NK-92 (cell line): Measurements from ENCODE around the gene CRYZ.

Experiments used
- DNase-seq: peaks from one replicate; lab custom pipeline; 2025; ENCODE audit not compliant: unreplicated experiment; lab: John Stamatoyannopoulos, UW

CRYZ gene

DNA sequence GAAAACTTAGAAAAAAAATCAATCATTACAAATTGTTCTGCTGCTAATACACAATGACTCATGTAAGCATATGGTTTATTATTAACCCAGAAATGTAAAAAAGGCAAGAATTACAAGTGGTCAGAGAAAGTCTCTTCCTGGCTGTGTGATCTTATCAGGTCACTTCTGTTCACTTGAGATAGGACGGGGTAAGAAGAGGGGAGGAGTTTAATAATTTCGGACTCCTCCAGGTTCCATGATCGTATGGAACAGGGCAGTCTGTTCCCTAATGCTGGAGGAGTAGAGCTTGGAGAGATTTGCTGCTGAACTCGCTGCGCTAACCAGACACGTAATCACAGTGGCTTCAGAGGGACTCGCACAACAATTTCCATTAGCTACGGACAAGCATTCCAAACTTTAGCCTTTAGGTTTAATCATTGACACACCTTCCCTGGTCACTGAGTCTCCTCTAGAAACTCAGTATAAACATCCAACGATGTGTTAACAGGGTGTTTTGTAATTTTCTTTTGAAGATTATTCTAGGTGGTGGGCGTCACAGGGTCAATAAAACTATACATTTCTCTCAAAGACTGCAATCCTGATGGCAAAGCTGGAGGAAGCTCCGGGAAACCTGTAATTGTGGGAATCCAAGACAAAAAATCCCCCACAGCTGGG is 1.3 kb downstream of the CRYZ start:
- no peak for DNase-seq

- no peak for DNase-seq
These were observed 2.9 kb downstream of the CRYZ start for GRCh38 chr1:74729741-74730478.

DNA sequence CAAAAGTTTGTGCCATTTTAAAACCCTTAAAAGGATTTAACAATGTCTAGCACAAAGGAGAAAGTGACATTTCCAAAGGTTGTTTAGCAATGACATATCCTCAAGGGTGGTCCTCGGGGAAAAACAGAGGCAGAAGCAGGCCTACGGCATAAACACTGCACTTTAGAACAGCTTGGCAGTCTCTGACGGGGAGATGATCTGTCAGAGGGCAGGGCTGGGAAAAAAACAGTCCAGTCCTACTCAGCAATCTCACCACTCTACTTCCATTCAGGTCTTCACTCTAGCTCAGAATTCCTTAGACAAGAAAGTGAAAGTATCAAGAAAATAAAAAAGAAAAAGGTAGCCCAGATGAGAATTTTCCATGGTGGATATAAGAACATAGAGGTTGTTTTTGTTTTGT is 4.1 kb downstream of the CRYZ start:
- no peak for DNase-seq

GRCh38 chr1:74726063-74726462 is 6.8 kb downstream of the CRYZ start:
- DNase-seq: no peak

GRCh38 chr1:74717626-74718025 is 15.2 kb downstream of the CRYZ start:
- DNase-seq: no peak

GRCh38 chr1:74716822-74717221 is 16.0 kb downstream of the CRYZ start:
- DNase-seq: no peak

DNA sequence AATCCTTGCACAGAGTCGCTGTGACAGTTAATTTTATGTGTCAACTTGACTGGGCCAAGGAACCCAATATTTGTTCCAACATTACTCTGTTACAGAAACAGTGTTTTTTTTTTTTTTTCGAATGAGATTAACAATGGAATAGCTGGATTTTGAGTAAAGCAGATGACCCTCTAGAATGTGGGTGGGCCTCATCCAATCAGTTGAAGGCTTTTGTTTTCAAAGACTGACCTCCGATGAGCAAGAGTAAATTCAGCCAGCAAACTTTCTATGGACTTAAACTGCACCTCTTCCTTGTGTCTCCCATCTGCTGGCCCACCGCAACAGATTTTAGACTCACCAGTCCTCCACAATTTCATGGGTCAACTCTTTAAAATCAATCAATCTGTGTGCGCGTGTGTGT is 17.0 kb downstream of the CRYZ start:
- DNase-seq: no peak

DNA sequence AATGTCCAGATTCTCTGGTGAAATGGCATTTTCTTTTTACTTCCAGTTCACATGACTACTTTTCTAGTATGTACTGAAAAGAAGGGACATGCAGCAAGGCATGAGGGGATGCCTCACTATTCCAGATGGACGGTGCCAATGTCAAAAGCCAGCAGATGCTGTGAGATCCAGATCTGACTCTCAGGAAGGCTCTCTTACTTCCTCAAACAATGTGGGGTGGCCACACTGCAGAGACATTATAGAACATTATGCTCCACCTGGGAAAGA is 17.7 kb downstream of the CRYZ start:
- DNase-seq: no peak

DNA sequence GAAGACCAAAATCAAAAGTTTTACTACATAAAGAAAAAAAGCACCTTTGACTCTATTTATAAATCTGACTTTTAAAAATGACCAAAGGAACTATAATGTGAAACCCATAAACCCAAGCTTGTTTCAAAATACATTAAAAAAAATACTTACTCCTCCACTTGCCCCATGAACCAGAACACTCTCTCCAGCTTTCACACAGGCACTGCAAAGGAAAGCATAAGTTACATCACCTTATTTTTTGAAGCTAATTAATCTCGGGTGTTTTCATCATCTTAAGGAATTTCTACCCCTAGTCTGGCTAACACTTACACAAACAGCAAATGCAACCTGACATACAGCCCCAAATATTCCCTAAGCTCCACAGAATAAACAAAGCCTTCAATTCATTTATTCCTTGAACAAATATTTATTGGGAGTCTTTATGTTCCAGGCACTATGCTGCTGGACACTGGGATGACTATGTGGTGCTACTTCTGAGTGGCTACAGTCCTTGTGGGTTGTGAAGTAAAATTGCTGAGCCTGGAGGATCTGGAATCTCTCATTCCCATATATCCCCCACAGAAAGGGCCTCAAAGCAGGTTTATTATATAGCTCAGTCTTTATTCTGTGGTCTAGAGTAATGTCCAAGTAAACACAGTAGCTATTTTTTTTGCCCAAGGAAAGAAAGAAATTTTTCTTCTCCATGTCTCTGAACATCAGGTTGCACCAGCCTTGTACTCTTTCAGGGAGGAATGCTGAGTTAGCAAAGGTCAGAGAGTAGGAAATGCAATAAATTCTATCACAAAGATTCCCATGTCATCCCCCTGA is 18.2 kb downstream of the CRYZ start:
- DNase-seq: no peak

- DNase-seq: no peak
These were observed 19.0 kb downstream of the CRYZ start for GRCh38 chr1:74713849-74714248.

- DNase-seq: no peak
These were observed 20.0 kb downstream of the CRYZ start for GRCh38 chr1:74712881-74713280.

GRCh38 chr1:74703386-74704182 is 29.3 kb downstream of the CRYZ start:
- no peak for DNase-seq

- DNase-seq: no peak
These were observed 33.5 kb downstream of the CRYZ start for GRCh38 chr1:74699331-74699730.

- no peak for DNase-seq
These were observed 35.0 kb downstream of the CRYZ start for GRCh38 chr1:74697832-74698231.

DNA sequence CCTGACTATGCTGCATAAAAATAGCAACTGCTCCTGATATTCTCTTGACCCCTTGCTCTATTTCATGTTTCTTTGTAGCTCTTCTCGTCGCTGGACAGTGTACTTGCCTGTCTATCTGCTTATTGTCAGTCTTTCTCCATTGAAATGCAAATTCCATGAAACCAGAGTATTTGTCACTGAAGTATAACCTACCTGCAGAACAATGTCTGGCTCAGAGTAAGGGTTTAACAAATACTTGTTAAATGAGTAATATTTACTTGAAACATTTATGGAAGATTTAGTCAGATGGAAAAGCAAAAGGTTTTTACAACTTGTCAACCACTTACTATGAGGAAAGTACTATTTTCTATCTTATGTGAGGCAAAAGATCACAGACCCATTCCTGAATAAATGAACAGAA is 39.4 kb downstream of the CRYZ start:
- DNase-seq: no peak

DNA sequence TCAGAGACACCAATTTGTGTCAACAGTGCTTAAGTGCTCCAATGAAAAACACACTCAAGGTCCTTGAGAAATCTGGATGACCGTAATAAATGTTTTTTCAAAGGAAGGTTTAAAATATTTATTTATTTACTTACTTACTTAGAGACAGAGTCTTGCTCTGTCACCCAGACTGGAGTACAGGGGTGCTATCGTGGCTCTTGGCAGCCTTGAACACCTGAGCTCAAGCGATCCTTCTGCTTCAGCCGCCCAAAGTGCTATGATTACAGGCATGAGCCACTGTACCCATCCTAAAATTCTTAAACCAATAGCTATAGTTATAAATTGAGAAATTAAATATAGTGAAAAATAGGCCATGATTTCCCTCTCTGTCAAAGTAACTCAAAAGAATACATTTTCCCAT is 41.9 kb downstream of the CRYZ start:
- no peak for DNase-seq

- DNase-seq: no peak
These were observed 42.5 kb downstream of the CRYZ start for GRCh38 chr1:74690364-74690696.

GRCh38 chr1:74689621-74690363 is 43.1 kb downstream of the CRYZ start:
- DNase-seq: no peak

GRCh38 chr1:74686928-74687327 is 45.9 kb downstream of the CRYZ start:
- DNase-seq: no peak

DNA sequence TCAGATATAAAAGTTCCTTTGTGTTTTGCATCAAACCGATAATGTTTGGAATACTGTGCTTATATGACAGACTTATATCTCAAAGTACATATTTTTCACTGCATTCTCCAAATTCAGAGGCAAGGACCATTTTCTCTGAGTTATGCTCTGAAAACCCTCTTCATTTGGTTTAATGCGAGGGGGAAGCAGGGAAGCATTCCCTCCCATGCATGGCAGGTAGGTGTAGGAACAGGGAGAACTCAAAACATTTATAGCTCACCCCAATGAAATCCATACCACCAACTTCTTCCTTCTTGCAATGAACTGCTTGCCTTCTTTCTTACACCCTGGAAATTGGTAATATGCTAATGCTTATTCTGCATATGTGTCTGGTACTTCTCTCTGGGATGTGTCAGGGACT is 48.5 kb downstream of the CRYZ start:
- no peak for DNase-seq

- DNase-seq: no peak
These were observed 49.2 kb downstream of the CRYZ start for GRCh38 chr1:74683656-74684055.
